Testis (tissue), 3 donors: ENCODE measurements around the gene MCOLN1. TPM values are rescaled to one million over a fixed set of nuclear protein-coding genes. Genes with fewer than 3 reads are reported as not detected.

Source experiments
- DNase-seq: peaks from one replicate; pipeline ENCODE4 v3.0.0-alpha.2; 2019
- H3K27ac ChIP-seq, 2 donors: fragments of 200-600 bp; sonication (generic); one replicate each; pipeline ENCODE4 v1.5.1; 2019
- H3K27me3 ChIP-seq: fragments of 200-600 bp; sonication (generic); one replicate; pipeline ENCODE4 v1.5.1; 2019
- H3K36me3 ChIP-seq: fragments of 200-600 bp; sonication (generic); one replicate; pipeline ENCODE4 v1.5.1; 2017; ENCODE audit warnings: low read depth; ENCODE audit errors: missing control alignments
- H3K4me1 ChIP-seq: fragments of 200-600 bp; sonication (generic); one replicate; pipeline ENCODE4 v1.5.1; 2019
- H3K4me3 ChIP-seq, 2 donors: fragments of 200-600 bp; sonication (generic); one replicate each; pipeline ENCODE4 v1.5.1; 2017 to 2019
- H3K9me3 ChIP-seq: fragments of 200-600 bp; sonication (generic); one replicate; pipeline ENCODE4 v1.5.1; 2017
- CTCF ChIP-seq, 3 experiments: fragments of 450-650 bp in 2 of 3; fragments of 200-600 bp in 1 of 3; sonication (generic) in 1 of 3; IDR thresholded peaks; one replicate each; pipeline ENCODE4 v1.5.1; 2016 to 2019; ENCODE audit warnings: antibody characterized with exemption in 3 of 3, mild to moderate bottlenecking in 2 of 3, moderate library complexity in 1 of 3
- POLR2A ChIP-seq: fragments of 450-650 bp; IDR thresholded peaks from one replicate; pipeline ENCODE4 v1.6.1; 2017; ENCODE audit warnings: antibody characterized with exemption, mild to moderate bottlenecking, moderate library complexity
- WGBS, 2 donors: methylation state at CpG; one replicate each; pipeline ENCODE4 v1.1.5; 2018; 5-methylcytosine and 5-hydroxymethylcytosine counted together
- intact Hi-C: fragments of 100-400 bp; cut with DNase I; formaldehyde crosslinking; loops from one replicate; pipeline ENCODE4 v1.15.1; 2023; ENCODE audit warnings: low total_unique reads
- polyA plus RNA-seq: library from polyadenylated mRNA; stranded (reverse); fragments of 350-450 nt; fragmentation: Illumina TruSeq; extraction: RNeasy Lipid Tissue Mini Kit (QIAGEN cat#74804); gene quantifications from one replicate; pipeline ENCODE4 v1.2.3, GENCODE V29; 2014; ENCODE audit warnings: low read depth, low replicate concordance; ENCODE audit not compliant: insufficient read depth
- total RNA-seq, 2 donors: library from RNA; depleted of rRNA; stranded (reverse); fragments of >200 nt; gene quantifications; one replicate each; pipeline ENCODE4 v1.2.3, GENCODE V29; 2016

Gene MCOLN1
- total and polyA plus RNA-seq, 3 donors from 2014 or later, result 15.2 to 26.9 (median 17.7) TPM

- Histone ChIP-seq H3K27ac (no peak overlapping the region), H3K4me3 (no peak overlapping the region), H3K9me3 (no peaks in the 10 kb centered on the region), H3K36me3 (no peaks in the 10 kb centered on the region), H3K27me3 (no peaks in the 10 kb centered on the region), H3K4me1 (peaks cover 7% of the 10 kb centered on the region)
- DNase-seq, result no peak
- WGBS, 2 donors, result 87% methylated on average over 7 of the region's 7 CpGs; no CpG with 5 or more reads in 1 of the 2 donors
- TF ChIP-seq POLR2A (no peak), CTCF (IDR thresholded peaks at IDR 0.05) (no peak)
- intact Hi-C loops, result no loop called here
Observed at GRCh38 chr19:7528192-7528519, 5.7 kb downstream of the MCOLN1 start.

GRCh38 chr19:7528522-7529245 lies 6.3 kb downstream of the MCOLN1 start:
- DNase-seq, result no peak
- peaks cover 7% of the 10 kb centered on the region for H3K4me1 ChIP-seq
- intact Hi-C loops, result no loop called here
- H3K27ac ChIP-seq, result no peak overlapping the region
- no peak for TF ChIP-seq POLR2A
- TF ChIP-seq CTCF (IDR thresholded peaks at IDR 0.05), result no peak
- 93% methylated on average over 28 to 32 of the region's 32 CpGs for WGBS, 2 donors
- H3K4me3 ChIP-seq, result no peak overlapping the region
- no peaks in the 10 kb centered on the region for H3K36me3 ChIP-seq
- H3K9me3 ChIP-seq, result no peaks in the 10 kb centered on the region
- no peaks in the 10 kb centered on the region for H3K27me3 ChIP-seq

- H3K27me3 ChIP-seq, result no peaks in the 10 kb centered on the region
- WGBS, 2 donors, result 88 to 92% methylated on average over 10 to 15 of the region's 15 CpGs
- no peaks in the 10 kb centered on the region for H3K36me3 ChIP-seq
- no peak for DNase-seq
- H3K4me3 ChIP-seq, result no peak overlapping the region
- H3K9me3 ChIP-seq, result no peaks in the 10 kb centered on the region
- peaks cover 7% of the 10 kb centered on the region for H3K4me1 ChIP-seq
- intact Hi-C loops, result no loop called here
- H3K27ac ChIP-seq, result no peak overlapping the region
- TF ChIP-seq POLR2A (no peak), CTCF (IDR thresholded peaks at IDR 0.05) (no peak)
Observed at GRCh38 chr19:7529246-7529600, 6.8 kb downstream of the MCOLN1 start.

- no peak for DNase-seq
Observed at GRCh38 chr19:7529610-7530490, 7.4 kb downstream of the MCOLN1 start.

More at GRCh38 chr19:7529610-7530490, 7.4 kb downstream of the MCOLN1 start:
- peaks cover 7% of the 10 kb centered on the region for H3K4me1 ChIP-seq
- H3K27ac ChIP-seq, result no peak overlapping the region
- 96 to 98% methylated on average over 25 to 33 of the region's 33 CpGs for whole genome bisulfite sequencing, 2 donors
- intact Hi-C loops, result no loop called here
- H3K9me3 ChIP-seq, result no peaks in the 10 kb centered on the region
- no peaks in the 10 kb centered on the region for H3K36me3 ChIP-seq
- H3K27me3 ChIP-seq, result no peaks in the 10 kb centered on the region
- no peak for TF ChIP-seq POLR2A
- no peak for TF ChIP-seq CTCF (IDR thresholded peaks at IDR 0.05)
- H3K4me3 ChIP-seq, result no peak overlapping the region
